ENCODE data around the gene DESI2. TPM values are rescaled to one million over a fixed set of nuclear protein-coding genes. Genes with fewer than 3 reads are reported as not detected.

The DESI2 gene
- total and polyA plus RNA-seq, 8 donors = 48.3 to 77.0 (median 67.7) TPM

GRCh38 chr1:244751271-244751895 is 98.5 kb downstream of the DESI2 start:
- no peak for TF ChIP-seq CTCF (IDR thresholded peaks at IDR 0.05)
- Histone ChIP-seq H3K27me3 (no peaks in the 10 kb centered on the region), H3K27ac (no peak overlapping the region), H3K4me1 (no peaks in the 10 kb centered on the region), H3K36me3 (no peaks in the 10 kb centered on the region), H3K9me3 (no peaks in the 10 kb centered on the region), H3K4me3 (no peak overlapping the region)
- DNase-seq (no peak), ATAC-seq (no peak)
- intact Hi-C loops (cut with DNase I) = no loop called here

DNA sequence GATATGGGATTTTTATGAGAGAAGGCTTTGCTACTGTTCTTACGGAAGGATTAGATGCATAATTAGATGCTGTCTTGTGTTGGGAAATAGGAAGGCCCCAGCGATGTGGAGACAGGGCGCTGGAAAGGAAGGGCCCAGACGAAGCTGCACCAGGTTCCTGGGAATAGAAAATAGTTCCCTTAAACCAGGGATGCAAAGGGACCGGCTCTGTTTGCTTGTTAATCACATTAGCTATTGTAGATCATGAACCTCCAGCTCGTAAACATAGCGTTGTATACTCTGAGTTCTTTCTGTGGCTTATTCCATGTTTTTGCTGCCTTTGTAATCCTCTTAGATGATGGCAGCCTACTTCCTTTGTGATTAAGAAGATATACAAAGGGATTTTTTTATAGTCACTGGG is 102.7 kb downstream of the DESI2 start:
- H3K4me3 ChIP-seq = no peak overlapping the region
- no peak for TF ChIP-seq CTCF (IDR thresholded peaks at IDR 0.05)
- no peak for ATAC-seq

GRCh38 chr1:244757091-244757939 is 104.4 kb downstream of the DESI2 start:
- H3K9me3 ChIP-seq = no peaks in the 10 kb centered on the region
- DNase-seq = peak in 1 of 4 donors; percentile 24
- no peaks in the 10 kb centered on the region for H3K36me3 ChIP-seq
- intact Hi-C loops (cut with DNase I) = no loop called here
- no peaks in the 10 kb centered on the region for H3K4me1 ChIP-seq
- H3K4me3 ChIP-seq = no peak overlapping the region
- no peak for ATAC-seq
- H3K27ac ChIP-seq = no peak overlapping the region
- no peak for TF ChIP-seq CTCF (IDR thresholded peaks at IDR 0.05)
- no peaks in the 10 kb centered on the region for H3K27me3 ChIP-seq

More for the DNA sequence above, 102.7 kb downstream of the DESI2 start:
- Histone ChIP-seq H3K36me3 (no peaks in the 10 kb centered on the region), H3K4me1 (no peaks in the 10 kb centered on the region), H3K27ac (no peak overlapping the region), H3K9me3 (no peaks in the 10 kb centered on the region), H3K27me3 (no peaks in the 10 kb centered on the region)
- no peak for DNase-seq
- intact Hi-C loops (cut with DNase I) = no loop called here

Other genes starting within 250 kb of the DESI2 start
- gene ADSS2, start 201.2 kb upstream of the DESI2 start, total RNA-seq = 10 to 100 TPM; 37.2 to 46.3 TPM
- gene ADSS2, start 201.2 kb upstream of the DESI2 start, polyA plus RNA-seq (ENCODE audit: insufficient read length in 6 of 6) = 10 to 100 TPM; 46.9 to 57.5 (median 53.2) TPM
- gene CATSPERE, start 191.9 kb upstream of the DESI2 start, total RNA-seq = under 1 TPM; 0.92 to 0.96 TPM
- 1 to 10 TPM in 5 of 6 donors, under 1 TPM in 1; 0.84 to 2.1 (median 1.9) TPM for gene CATSPERE, start 191.9 kb upstream of the DESI2 start, polyA plus RNA-seq (ENCODE audit: insufficient read length in 6 of 6)
- 10 to 100 TPM; 27.1 to 31.4 TPM for gene COX20, start 182.5 kb downstream of the DESI2 start, total RNA-seq
- 100 to 1,000 TPM in 3 of 6 donors, 10 to 100 TPM in 3; 81.6 to 125 (median 99.5) TPM for gene COX20, start 182.5 kb downstream of the DESI2 start, polyA plus RNA-seq (ENCODE audit: insufficient read length in 6 of 6)
- gene HNRNPU, start 211.4 kb downstream of the DESI2 start, total RNA-seq = 100 to 1,000 TPM; 248 to 263 TPM
- 100 to 1,000 TPM; 583 to 663 (median 621) TPM for gene HNRNPU, start 211.4 kb downstream of the DESI2 start, polyA plus RNA-seq (ENCODE audit: insufficient read length in 6 of 6)